IPS DF 6.9 (cell line): Measurements from ENCODE around the gene CCDC182.
A peak's percentile ranks its signal among the peaks of the same experiment; 100 is the strongest.

Experiments
- DNase-seq: peaks from one replicate; pipeline ENCODE4 v3.0.0-alpha.2; 2013; ENCODE audit warnings: low read depth, low spot score
- H3K27ac ChIP-seq: one replicate; pipeline ENCODE4 v1.5.1; 2013; ENCODE audit warnings: low read length, control low read depth
- H3K27me3 ChIP-seq: 2 replicates; pipeline ENCODE4 v1.6.1; 2013; ENCODE audit warnings: mild to moderate bottlenecking, low read length; ENCODE audit not compliant: control insufficient read depth, insufficient read depth
- H3K36me3 ChIP-seq: 2 replicates; pipeline ENCODE4 v1.6.1; 2013; ENCODE audit warnings: low read length; ENCODE audit not compliant: control insufficient read depth, insufficient read depth
- H3K4me1 ChIP-seq: 2 replicates; pipeline ENCODE4 v1.6.1; 2013; ENCODE audit warnings: low read length; ENCODE audit not compliant: control insufficient read depth, insufficient read depth
- H3K4me3 ChIP-seq: 2 replicates; pipeline ENCODE4 v1.5.1; 2013; ENCODE audit warnings: mild to moderate bottlenecking, low read length
- H3K9me3 ChIP-seq: 2 replicates; pipeline ENCODE4 v1.6.1; 2013; ENCODE audit warnings: low read length, inconsistent platforms; ENCODE audit not compliant: control insufficient read depth, insufficient read depth
- WGBS: extraction: QIAGEN DNeasy Blood & Tissue Kit; methylation state at CpG from one replicate; pipeline ENCODE4 v1.1.7; 2013; ENCODE audit warnings: mixed read lengths, missing lambda C conversion rate; ENCODE audit not compliant: insufficient read length, insufficient coverage; 5-methylcytosine and 5-hydroxymethylcytosine counted together

Gene CCDC182

GRCh38 chr17:57720386-57721035, 24.6 kb downstream of the CCDC182 start:
- DNase-seq = no peak
- H3K36me3 ChIP-seq = no peaks in the 10 kb centered on the region
- no peaks in the 10 kb centered on the region for H3K4me1 ChIP-seq
- no peaks in the 10 kb centered on the region for H3K9me3 ChIP-seq
- H3K4me3 ChIP-seq = no peak overlapping the region
- no CpG with 5 or more reads among the region's 2 CpGs for WGBS
- H3K27ac ChIP-seq = no peak overlapping the region
- H3K27me3 ChIP-seq = no peaks in the 10 kb centered on the region

GRCh38 chr17:57718878-57719277, 26.2 kb downstream of the CCDC182 start:
- H3K36me3 ChIP-seq = no peaks in the 10 kb centered on the region
- no peak overlapping the region for H3K27ac ChIP-seq
- H3K9me3 ChIP-seq = no peaks in the 10 kb centered on the region
- no peaks in the 10 kb centered on the region for H3K4me1 ChIP-seq
- DNase-seq = no peak
- H3K27me3 ChIP-seq = no peaks in the 10 kb centered on the region
- WGBS = no CpG with 5 or more reads among the region's 8 CpGs
- H3K4me3 ChIP-seq = no peak overlapping the region

- no CpG with 5 or more reads among the region's 1 CpG for WGBS
- Histone ChIP-seq H3K4me1 (no peaks in the 10 kb centered on the region), H3K36me3 (no peaks in the 10 kb centered on the region), H3K9me3 (no peaks in the 10 kb centered on the region), H3K27ac (no peak overlapping the region), H3K4me3 (no peak overlapping the region), H3K27me3 (no peaks in the 10 kb centered on the region)
- DNase-seq = no peak
Measured at GRCh38 chr17:57715981-57716380, 29.1 kb downstream of the CCDC182 start.

GRCh38 chr17:57714665-57715180, 30.4 kb downstream of the CCDC182 start:
- no peaks in the 10 kb centered on the region for H3K9me3 ChIP-seq
- no peak overlapping the region for H3K4me3 ChIP-seq
- no peaks in the 10 kb centered on the region for H3K36me3 ChIP-seq
- DNase-seq = no peak
- no peak overlapping the region for H3K27ac ChIP-seq
- WGBS = no CpG with 5 or more reads among the region's 7 CpGs
- no peaks in the 10 kb centered on the region for H3K4me1 ChIP-seq
- no peaks in the 10 kb centered on the region for H3K27me3 ChIP-seq

GRCh38 chr17:57713140-57713539, 32.0 kb downstream of the CCDC182 start:
- Histone ChIP-seq H3K4me3 (no peak overlapping the region), H3K27me3 (no peaks in the 10 kb centered on the region), H3K4me1 (peaks cover 2% of the 10 kb centered on the region; the same call in 1 of the 2 replicates), H3K36me3 (no peaks in the 10 kb centered on the region), H3K9me3 (no peaks in the 10 kb centered on the region), H3K27ac (no peak overlapping the region)
- no CpG with 5 or more reads among the region's 7 CpGs for WGBS
- DNase-seq = no peak

GRCh38 chr17:57708410-57708809, 36.7 kb downstream of the CCDC182 start:
- no peak overlapping the region for H3K4me3 ChIP-seq
- no CpG with 5 or more reads among the region's 2 CpGs for WGBS

GRCh38 chr17:57707892-57708291, 37.2 kb downstream of the CCDC182 start:
- Histone ChIP-seq H3K4me3 (no peak overlapping the region), H3K27ac (no peak overlapping the region), H3K27me3 (no peaks in the 10 kb centered on the region), H3K4me1 (peaks cover 2% of the 10 kb centered on the region; the same call in 1 of the 2 replicates), H3K36me3 (no peaks in the 10 kb centered on the region), H3K9me3 (no peaks in the 10 kb centered on the region)
- WGBS = no CpG with 5 or more reads among the region's 6 CpGs
- DNase-seq = peak; percentile 33

More at GRCh38 chr17:57708410-57708809, 36.7 kb downstream of the CCDC182 start:
- H3K27ac ChIP-seq = no peak overlapping the region
- peaks cover 2% of the 10 kb centered on the region; the same call in 1 of the 2 replicates for H3K4me1 ChIP-seq
- H3K36me3 ChIP-seq = no peaks in the 10 kb centered on the region
- H3K27me3 ChIP-seq = no peaks in the 10 kb centered on the region
- no peaks in the 10 kb centered on the region for H3K9me3 ChIP-seq
- no peak for DNase-seq

GRCh38 chr17:57706761-57707160, 38.3 kb downstream of the CCDC182 start:
- no CpG with 5 or more reads among the region's 9 CpGs for WGBS
- no peaks in the 10 kb centered on the region for H3K36me3 ChIP-seq
- H3K9me3 ChIP-seq = no peaks in the 10 kb centered on the region
- no peaks in the 10 kb centered on the region for H3K27me3 ChIP-seq
- H3K4me3 ChIP-seq = no peak overlapping the region
- no peak overlapping the region for H3K27ac ChIP-seq
- H3K4me1 ChIP-seq = peaks cover 2% of the 10 kb centered on the region; the same call in 1 of the 2 replicates
- no peak for DNase-seq

- no peak for DNase-seq
- no peaks in the 10 kb centered on the region for H3K9me3 ChIP-seq
- H3K27me3 ChIP-seq = no peaks in the 10 kb centered on the region
- H3K36me3 ChIP-seq = no peaks in the 10 kb centered on the region
- WGBS = 100% methylated on average over 4 of the region's 12 CpGs
- H3K4me3 ChIP-seq = no peak overlapping the region
- no peak overlapping the region for H3K27ac ChIP-seq
- H3K4me1 ChIP-seq = peaks cover 2% of the 10 kb centered on the region; the same call in 1 of the 2 replicates
Measured at GRCh38 chr17:57705921-57706695, 39.0 kb downstream of the CCDC182 start.

- Histone ChIP-seq H3K27ac (no peak overlapping the region), H3K9me3 (no peaks in the 10 kb centered on the region), H3K4me1 (peaks cover 2% of the 10 kb centered on the region; the same call in 1 of the 2 replicates), H3K4me3 (no peak overlapping the region), H3K27me3 (no peaks in the 10 kb centered on the region), H3K36me3 (no peaks in the 10 kb centered on the region)
- no peak for DNase-seq
- WGBS = no CpG with 5 or more reads among the region's 1 CpG
Measured at GRCh38 chr17:57704448-57704847, 40.7 kb downstream of the CCDC182 start.
